HG03135 (cell line): ENCODE results near the gene CLIP1.
"Not testable (repeated sequence)": the region's sequence is repeated elsewhere in the genome, so short reads cannot be mapped to it uniquely, and the experiment has no call there.

Experiments used
- ATAC-seq: cut with Tn5 transposase; IDR thresholded peaks from one replicate; pipeline ENCODE4 v1.9.1; 2021; ENCODE audit warnings: mild to moderate bottlenecking, moderate library complexity; ENCODE audit not compliant: unreplicated experiment

Gene CLIP1

GRCh38 chr12:122399592-122400373, 22.7 kb downstream of the CLIP1 start:
- no peak for ATAC-seq

DNA sequence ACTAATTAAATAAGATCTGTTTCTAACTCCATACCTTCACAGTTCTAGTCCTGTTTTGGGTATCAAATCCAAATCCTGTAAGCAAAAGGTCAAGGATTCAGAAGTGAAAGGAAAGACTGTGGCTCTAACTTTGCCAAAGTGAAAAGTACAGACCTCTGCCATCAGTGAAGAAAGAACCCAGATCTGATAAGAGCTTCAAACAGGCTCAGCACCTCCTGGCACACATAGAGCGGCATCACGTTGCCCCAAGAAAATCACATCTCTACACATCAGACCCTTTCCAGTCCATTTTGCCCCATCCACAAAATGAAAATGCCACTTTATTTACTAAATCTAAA, 23.2 kb downstream of the CLIP1 start:
- no peak for ATAC-seq

DNA sequence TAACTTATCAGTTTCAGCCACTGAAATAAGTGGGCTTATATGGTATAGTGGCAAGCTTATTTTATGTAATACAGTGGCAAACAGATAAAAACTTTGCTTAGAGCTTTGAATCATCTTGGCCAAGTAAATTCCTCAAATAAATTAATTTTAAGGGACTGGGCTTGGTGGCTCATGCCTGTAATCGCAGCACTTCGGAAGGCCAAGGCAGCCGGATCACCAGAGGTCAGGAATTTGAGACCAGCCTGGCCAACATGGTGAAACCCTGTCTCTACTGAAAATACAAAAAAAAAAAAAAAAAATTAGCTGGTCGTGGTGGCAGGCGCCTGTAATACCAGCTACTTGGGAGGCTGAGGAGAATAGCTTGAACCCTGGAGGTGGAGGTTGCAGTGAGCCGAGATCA, 24.5 kb downstream of the CLIP1 start:
- not testable (repeated sequence) for ATAC-seq

GRCh38 chr12:122395319-122395718, 27.1 kb downstream of the CLIP1 start:
- no peak for ATAC-seq

GRCh38 chr12:122394626-122395194, 27.8 kb downstream of the CLIP1 start:
- ATAC-seq, result no peak

DNA sequence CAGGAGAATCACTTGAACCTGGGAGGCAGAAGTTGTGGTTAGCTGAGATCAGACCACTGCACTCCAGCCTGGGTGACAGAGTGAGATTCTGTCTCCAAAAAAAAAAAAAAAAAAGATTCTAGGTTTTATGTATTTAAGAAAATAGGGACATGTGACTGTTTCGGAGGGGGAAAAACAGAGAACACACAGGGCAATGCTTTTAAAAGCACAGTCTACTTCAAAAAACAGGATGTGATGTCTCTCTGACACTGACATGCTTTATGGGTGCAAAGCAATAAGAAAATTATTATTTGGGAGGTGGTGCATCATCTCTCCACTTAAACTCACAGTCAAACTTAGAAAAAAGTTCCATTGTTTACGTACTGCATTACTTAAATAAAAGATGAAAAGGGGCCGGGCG, 28.7 kb downstream of the CLIP1 start:
- no peak for ATAC-seq

DNA sequence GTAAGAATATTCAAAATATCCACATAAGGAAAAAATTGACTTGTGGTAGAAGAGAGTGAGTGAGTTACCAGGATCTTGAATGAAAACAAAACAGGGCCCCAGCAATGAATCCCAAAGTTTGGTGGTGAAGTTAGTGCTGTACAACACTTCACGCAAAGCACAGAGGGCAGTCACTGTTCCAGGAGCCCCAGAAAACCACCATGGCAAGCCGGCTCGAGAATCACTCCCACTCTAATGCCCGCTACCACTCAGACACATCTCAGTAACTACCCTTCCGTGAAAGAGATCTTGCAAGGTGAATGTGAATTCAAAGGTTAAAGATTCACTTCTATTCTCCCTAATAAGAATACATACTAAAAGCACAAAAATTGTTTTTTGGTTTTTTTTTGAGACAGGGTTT, 30.1 kb downstream of the CLIP1 start:
- no peak for ATAC-seq

DNA sequence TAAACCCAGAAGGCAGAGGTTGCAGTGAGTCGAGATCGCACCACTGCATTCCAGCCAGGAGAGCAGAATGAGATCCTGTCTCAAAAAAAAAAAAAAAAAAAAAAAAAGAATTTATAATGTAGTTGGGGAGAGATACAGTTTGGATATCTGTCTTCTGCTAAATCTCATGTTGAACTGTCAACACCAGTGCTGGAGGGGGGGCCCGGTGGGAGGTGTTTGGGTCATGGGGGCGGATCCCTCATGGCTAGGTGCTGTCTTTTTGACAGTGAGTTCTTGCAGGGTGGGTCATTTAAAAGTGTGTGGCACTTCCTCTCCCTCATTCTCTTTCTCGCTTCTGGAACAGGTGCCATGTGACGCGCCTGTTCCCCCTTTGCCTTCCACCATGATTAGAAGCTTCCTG, 32.8 kb downstream of the CLIP1 start:
- ATAC-seq, result no peak

DNA sequence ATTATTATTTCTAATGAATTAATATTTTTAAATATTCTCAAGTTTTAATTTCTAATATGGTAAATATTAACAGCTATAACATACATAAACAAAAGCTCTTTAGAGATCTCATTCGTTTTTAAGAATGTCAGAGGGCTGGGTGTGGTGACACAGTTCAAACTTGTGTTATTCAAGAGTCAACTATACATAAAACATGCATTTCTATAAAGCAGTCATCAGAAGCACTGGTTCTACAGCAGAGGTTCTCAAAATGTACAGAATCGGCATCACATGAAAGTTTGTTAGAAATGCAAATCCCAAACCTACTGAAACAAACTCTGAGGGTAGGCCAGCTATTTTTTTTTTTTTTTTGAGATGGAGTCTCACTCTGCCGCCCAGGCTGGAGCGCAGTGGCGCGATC, 34.6 kb downstream of the CLIP1 start:
- no peak for ATAC-seq

GRCh38 chr12:122385171-122386016, 37.1 kb downstream of the CLIP1 start:
- no peak for ATAC-seq

- no peak for ATAC-seq
These were observed 39.5 kb downstream of the CLIP1 start for GRCh38 chr12:122382919-122383350.

DNA sequence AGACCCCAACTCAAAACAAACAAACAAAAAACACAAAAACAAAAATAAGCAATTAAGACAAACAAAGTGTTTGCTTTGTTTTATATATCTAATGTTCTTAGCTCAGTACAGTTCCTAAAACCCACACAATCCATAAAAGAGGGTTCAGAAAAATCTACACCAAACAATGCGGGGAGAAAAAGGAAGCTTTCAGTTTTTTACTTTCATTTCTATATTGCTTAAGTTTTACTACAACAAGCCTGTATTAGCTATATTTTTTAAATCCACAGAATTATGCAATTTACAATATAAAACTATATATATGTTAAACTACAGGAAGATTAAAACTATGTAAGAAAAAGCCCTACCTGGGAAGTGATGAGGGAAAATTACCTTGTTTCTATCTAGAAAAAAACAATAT, 41.4 kb downstream of the CLIP1 start:
- no peak for ATAC-seq

- ATAC-seq, result not testable (repeated sequence)
These were observed 45.7 kb downstream of the CLIP1 start for GRCh38 chr12:122376751-122377150.

GRCh38 chr12:122374707-122375106, 47.8 kb downstream of the CLIP1 start:
- ATAC-seq, result no peak

GRCh38 chr12:122371475-122372045, 50.9 kb downstream of the CLIP1 start:
- no peak for ATAC-seq

DNA sequence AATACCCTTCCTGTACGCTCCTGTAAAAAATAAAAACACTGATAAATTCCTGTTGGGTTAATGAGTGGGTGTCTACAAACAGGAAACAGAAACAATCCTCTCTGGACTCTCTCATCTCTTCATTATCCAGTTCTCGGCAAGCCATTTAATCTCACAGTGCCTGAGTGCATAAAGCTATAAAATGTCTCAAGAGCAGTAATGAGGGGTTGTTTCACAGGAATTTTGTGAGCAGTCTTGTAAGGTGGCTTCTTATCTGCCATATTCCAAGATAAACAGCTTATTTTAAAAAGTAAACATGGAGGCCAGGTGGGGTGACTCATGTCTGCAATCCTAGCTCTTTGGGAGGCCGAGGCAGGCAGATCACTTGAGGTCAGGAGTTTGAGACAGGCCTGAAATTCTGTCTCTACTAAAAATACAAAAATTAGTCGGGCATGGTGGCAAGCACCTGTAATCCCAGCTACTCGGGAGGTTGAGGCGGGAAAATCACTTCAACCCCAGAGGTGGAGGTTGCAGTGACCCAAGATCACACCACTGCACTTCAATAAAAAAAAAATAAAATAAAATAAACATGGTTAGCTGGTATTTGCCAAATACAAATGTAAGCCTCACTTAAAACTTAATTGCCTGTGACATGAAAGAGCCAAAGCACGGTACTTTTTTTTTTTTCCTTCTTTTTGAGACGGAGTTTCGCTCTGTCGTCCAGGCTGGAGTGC, 54.0 kb downstream of the CLIP1 start:
- ATAC-seq, result no peak

GRCh38 chr12:122367632-122368031, 54.8 kb downstream of the CLIP1 start:
- not testable (repeated sequence) for ATAC-seq

DNA sequence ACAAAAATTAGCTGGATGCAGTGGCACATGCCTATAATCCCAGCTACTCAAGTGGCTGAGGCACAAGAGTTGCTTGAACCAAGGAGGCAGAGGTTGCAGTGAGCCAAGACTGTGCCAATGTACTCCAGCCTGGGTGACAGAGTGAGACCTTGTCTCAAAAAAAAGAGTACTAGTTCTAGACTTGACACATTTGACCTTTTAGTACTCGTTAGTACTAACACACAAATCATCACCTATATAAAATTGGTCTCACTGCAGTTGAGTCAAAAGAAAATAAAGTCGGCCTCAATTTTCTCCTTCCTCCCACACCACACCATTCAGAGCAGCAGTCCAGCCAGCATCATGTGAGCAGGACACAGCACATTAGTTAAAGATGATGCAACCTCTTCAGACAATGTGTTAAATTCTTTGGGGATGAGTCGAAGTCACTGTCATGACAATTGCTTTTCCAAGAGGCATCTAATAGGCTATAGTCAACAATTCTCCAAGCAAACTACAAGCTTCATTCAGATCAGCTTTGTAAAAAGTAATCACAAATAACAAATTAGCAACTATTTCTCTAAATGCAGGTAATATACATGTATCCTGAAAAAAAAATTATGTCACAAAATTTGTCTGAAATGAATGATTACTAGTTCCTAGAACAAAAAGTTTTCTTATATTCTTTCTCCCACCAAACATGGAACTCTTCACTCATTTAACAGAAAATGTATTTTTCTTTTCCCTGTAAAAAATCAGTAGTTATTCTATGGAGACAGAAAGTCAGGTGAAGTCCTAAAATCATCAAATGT, 55.6 kb downstream of the CLIP1 start:
- no peak for ATAC-seq

DNA sequence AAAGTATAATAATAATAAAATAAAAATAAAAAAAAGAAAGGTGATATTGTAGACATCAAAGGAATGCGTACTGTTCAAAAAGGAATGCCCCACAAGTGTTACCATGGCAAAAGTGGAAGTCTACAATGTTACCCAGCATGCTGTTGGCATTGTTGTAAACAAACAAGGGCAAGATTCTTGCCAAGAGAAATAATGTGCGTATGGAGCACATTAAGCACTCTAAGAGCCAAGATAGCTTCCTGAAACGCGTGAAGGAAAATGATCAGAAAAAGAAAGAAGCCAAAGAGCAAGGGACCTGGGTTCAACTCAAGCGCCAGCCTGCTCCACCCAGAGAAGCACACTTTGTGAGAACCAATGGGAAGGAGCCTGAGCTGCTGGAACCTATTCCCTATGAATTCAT, 57.2 kb downstream of the CLIP1 start:
- ATAC-seq, result not testable (repeated sequence)

DNA sequence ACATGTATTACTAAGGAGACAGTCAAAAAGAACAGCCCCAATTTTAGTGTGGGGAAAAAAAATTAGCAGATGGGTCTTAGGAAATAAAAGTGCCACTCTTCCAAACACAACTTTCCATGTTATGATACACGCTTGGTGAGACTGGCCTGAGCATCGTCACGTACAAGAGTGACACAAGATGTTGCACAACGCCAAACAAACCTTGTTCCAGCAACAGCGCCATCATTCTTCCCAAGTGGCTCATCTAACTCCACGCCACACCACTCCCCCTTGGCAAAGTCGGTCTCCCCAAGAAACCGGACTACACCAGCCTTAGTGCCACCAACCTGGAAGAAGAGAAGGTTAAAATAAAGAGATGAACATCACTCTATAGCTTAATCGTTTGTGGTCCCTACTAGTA, 58.7 kb downstream of the CLIP1 start:
- no peak for ATAC-seq
